GM19463 (cell line): Measurements from ENCODE around the gene SART3.
"Not testable (repeated sequence)": the region's sequence is repeated elsewhere in the genome, so short reads cannot be mapped to it uniquely, and the experiment has no call there.

Experiments used
- ATAC-seq: cut with Tn5 transposase; IDR thresholded peaks from one replicate; pipeline ENCODE4 v1.9.1; 2021; ENCODE audit warnings: mild to moderate bottlenecking, moderate library complexity; ENCODE audit not compliant: unreplicated experiment

The SART3 gene

DNA sequence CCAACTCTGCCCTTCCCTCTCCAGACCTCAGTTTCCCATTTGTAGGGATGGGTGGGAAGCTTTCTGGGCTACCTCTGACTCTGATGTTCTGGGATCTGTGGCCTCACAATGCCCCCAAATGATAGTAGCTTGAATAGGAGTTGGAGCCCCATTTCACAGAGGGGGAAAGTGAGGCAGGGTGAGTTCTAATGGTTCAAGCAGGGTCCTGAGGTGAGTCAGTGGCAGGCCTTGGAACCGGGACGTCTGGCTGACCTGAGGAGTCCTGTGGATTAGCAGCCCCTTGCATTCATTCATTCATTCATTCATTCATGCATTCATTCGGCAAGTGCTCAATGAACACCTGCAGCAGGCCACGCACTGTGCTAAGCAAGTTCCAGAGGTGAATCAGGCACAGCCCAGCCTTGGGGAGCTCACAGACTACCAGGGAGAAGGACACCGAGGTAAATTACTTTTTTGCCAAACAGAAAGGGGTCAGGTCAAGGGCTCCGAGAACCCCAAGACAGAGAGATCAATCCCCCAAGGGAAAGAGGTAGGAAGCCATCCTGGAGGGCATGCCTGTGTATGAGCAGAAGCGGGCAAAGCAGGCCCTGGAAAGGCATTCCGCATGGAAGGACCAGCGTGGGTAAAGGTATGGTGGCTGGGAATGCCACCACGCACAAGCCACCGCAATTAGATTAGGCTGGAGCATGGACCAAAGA is 37.7 kb upstream of the SART3 start:
- no peak for ATAC-seq

DNA sequence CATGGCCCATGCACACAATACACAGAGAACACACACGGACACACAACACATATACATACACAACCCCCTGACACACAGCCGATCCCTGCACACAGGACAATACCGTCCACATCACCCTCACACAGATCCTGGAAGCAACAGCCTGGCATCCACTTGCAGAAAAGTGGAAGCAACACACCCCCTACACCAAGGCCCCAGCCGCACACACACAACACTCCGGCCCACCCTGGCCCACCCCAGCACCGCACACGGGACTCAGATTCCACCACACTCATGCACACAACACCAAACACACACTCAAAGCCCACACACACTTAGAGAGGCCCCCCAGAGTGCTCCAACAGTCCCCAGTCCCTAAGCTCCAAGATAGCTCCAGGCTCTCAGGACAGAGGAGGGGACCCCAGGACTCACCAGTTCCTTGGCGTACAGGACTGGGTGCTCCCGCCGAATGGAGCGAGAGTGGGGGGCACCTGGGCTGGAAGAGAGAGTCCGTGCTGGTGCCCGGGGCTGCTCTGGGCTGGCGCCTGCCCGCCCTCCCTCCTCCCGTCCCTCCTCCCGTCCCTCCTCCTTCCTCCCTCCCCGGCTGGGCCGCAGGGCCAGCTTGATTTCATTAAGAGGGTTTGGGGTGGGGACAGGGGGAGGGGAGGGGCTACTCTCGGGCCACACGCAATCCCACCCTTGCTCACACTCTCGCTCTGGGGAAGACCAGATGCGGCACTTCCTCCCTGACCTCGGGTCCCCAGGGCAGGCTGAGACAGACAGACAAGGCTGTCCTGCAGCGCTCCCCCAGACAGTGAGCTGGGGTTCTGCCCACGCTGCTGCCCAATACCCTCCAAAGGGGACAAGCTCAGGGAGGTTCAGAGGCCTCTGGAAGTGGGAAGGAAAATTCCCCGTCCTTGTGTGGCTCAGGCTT is 36.8 kb upstream of the SART3 start, which contains the start of gene TMEM119:
TMEM119 (minus strand) TSS at position 526 of the 913 bp plus-strand sequence. CDS start 5,701 bp downstream, outside the sequence.
- no peak for ATAC-seq

DNA sequence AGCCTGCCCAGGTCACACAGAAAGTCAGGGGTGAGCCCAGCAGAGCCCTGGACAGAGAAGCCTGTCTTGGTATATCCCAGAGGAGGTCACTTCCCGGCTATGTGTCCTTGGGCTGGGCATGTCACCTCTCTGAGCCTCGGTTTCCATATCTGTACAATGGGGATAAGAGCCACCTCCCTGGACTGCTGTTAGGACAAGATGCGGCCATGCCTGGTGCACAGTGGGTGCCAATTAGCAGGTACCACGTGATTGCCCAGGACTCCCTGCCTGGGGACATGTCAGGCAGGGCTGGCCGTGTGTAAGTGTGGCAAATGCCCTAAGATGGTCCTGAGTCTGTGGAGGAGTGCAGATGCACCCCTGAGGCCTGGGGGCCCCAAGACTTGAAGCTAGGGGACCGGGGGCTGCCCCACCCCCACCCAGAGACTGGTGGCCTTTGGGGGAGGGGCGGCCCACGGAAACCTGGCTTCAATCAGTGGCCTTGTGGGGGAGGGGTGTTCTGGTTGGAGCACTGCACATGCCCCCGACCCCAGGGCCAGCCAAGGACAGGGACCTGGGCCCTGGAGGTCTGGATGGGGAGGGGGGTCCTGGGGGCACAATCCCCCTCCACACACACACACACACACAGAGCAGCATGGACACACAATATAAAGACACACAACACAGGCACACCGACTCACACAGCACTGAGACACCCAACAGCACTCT is 36.0 kb upstream of the SART3 start:
- ATAC-seq, result no peak

DNA sequence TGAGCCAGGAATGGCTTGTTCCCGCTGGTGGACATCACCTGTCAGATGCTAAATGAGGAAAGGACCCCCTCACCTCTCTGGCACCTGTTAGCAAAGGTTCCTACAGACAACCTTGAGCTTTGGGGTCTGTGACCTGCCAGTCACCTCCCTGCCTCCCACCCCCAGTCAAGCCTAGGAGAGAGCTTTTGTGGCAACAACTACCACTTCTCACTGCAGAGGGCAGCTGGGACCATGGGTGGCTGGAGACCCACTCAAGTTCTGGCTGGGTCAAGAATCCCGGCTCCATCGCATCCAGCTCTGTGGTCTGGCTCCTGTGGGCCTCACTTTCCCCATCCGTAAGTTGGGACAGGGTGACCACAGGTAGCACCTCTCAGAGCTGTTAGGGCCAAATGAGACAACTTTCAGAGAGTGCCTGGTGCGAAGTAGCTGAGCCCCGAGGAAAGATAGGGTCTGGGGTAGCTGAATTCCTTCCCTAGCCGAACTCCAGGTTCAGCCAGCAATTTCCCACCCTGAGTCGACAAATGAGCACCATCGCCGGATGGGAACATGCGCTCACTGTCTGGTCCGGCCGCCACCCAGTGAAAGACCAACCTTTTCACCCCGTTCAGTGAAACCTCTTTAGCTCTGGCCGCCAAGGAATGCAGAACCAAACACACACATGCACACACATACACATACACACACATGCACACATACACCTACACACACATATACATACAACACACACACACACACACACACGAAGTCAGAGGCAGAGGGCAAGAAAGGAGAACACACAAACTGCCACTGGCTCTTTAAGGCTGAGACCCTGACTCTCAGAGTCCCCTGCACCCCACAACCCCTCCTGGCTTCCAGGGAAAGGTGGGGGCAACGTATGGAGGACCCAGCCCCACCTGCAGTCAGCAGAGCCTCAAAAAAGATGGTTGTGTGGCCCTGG is 35.0 kb upstream of the SART3 start:
- ATAC-seq, result no peak

DNA sequence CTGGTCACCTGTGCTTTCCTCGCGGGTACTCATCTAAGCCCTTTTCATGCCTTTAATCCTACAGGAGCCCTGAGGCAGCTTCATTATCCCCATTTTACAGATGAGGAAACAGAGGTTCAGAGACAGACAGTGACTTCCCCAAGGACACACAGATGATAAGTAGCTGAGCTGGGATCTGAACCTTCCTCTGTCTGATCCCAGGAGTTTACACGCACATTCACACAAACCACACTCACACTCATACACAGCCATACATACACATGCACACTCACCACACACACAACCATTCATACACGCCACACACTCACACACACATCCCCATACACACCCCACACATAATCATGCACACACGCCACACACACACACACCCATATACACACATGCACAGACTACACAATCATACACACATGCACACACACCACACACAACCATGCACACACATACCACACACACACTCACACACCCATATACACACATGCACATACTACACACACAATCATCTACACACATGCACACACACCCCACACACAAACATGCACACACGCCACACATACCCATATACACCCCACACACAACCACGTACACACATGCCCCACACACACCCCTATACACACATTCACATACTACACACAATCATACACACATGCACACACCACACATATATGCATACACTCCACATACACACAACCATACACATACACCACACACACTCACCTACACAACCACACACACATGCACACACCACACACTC is 34.2 kb upstream of the SART3 start:
- no peak for ATAC-seq

DNA sequence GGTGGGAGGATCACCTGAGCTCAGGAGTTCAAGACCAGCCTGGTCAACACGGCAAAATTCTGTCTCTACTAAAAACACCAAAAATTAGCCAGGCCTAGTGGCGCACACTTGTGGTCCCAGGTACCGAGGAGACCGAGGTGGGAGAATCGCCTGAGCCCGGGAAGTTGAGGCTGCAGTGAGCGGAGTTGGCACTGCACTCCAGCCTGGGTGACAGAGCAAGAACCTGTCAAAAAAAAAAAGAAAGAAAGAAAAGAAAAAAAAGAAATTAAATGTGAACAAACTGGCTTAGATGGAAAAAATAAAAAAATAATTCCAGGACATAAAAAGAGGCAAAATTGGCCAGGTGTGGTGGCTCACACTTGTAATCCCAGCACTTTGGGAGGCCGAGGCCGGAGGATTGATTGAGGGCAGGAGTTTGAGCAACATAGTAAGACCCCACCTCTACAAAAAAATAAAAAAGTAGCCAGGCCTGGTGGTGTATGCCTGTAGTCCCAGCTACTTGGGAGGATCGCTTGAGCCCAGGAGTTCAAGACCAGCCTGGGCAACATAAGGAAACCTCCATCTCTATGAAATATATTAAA is 33.4 kb upstream of the SART3 start:
- no peak for ATAC-seq

DNA sequence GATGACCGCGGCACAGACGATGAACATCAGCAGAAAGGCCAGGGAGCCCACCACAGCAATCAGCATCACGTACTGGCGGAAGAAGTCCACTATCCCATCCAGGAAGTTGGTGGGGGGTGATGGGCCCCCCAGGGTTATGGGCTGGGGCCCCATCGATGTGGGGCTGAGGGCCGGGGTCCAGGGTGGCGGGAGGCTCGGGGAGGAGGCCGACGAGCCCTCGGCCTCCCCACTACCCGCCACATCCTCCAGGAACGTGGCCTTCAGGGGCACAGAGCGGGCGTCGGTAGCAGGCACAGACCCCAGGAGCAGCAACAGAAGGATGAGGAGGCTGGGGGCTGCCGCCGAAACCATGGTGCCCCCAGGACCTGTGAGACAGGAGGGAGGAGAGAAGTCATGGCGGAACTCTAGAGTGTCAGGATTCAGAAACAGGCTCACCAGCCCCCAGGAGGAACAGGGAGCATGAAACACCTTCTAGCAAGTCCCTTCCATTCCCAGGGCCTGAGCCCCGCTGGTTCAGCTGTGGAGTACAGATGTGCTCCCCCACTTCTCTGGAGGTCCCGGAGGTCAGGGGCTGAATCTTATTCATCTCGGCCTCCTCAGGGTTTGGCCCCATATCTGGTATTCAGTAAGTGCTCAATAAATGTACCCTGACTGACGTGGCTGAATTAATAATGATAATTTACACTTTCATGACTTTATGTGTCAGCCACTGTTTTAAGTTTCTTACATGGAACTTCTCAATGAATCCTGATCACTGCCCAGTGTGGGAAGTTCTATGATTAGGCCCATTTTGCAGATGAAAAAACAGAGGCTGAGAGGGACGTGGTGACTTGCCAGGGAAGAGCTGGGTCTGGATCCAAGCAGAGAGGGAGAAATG is 31.3 kb upstream of the SART3 start:
- no peak for ATAC-seq

DNA sequence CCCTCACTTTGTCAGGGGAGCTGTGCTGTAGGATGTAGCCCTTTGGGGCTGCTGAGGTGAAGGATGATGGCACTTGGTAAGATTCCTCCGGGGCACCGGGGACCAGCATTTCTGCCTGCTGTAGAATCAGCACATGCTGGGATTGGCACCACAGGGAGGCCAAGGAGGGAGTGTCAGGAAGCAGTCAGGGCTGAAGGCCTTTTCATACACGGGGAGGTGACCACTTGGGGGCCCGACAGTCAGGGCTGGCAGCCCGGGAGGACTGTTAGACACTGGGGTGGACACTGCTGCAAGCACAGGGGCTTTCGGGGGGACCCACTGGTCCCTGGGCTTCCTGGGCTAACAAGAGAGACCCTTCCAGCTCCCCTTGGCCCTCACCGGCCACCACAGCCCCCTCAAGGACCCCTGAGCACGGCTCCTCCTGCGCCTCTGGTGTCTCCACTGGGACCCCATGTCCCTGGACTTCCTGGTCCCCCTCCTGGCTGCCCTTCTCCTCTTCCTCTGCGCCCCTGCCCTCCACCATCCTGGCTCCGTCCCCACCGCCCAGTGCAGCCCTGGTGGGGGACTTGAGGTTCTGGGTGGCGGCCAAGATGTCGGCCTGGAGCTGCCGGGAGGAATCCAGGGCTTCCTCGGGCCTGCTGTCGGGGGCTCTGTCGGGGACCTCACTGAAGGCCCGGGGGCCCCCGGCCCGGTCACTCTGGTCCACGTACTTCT is 30.5 kb upstream of the SART3 start:
- no peak for ATAC-seq

DNA sequence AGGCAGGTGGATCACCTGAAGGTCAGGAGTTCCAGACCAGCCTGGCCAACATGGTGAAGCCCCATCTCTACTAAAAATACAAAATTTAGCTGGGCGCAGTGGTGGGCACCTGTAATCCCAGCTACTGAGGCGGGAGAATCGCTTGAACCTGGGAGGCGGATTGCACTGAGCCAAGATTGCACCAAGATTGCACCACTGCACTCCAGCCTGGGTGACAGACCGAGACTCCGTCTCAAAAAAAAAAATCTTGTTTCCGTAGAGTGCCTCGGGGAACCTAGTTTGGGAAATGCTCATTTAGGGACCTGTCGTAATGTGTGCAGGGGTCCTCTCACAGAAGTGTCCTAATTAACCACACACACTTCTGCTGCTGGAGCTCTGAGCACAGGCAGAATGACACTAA is 29.5 kb upstream of the SART3 start:
- not testable (repeated sequence) for ATAC-seq

DNA sequence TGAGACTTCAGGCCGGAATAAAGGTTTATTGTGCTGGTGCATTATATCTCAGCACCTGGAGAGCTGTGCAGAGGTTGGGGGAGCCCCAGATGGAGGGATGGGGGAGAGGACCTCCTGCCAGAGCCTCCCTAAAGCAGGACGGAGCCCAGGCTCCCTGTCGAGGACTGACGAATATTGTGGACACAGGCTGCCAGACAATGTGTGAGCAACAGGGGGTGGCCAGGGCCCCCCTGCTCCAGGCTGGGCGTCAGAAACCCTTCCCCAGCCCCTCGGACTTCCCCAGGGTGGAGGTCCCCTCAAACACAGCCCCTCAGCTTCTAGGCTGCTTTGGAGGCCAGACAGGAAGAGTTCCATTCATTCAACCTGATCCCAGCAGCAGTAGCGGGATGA is 28.9 kb upstream of the SART3 start:
- no peak for ATAC-seq

DNA sequence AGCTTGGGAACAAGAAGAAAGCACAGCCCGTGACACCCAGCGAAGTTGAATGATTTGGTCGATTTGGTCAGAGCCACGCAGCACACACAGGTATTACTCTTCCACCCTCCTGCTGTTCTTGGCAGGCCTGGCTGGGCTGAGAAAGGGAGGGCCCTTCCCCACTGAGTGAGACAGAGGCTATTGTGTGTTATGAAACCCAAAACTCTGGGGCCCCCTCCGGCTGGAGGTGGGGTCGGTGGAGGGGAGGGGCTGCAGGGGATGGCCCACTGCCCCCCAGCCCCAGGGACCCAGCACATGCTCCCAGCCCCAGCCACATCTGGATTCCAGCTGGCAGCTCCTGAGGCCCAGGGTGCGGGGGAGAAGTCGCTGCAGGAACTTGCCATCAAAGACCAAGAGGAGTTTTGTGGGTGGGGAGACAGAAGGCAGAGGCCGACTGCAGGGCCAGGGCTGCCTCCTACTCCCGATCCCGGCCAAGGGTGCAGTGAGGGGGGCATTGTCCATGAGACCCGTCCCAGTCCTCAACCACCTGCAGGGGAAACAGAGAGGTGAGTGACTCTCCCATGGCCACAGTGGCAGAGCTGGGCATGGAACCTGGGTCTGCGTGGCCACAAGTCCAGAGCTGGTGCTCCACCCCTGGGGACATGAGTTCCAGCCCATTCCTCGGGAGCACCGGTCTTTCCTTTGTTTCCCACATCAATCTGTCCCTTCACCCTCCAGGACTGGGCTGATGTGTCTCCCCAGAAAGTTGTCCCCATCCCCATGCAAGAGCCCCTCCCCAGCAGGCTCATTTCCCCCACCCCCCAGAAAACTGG is 28.3 kb upstream of the SART3 start:
- ATAC-seq, result no peak

DNA sequence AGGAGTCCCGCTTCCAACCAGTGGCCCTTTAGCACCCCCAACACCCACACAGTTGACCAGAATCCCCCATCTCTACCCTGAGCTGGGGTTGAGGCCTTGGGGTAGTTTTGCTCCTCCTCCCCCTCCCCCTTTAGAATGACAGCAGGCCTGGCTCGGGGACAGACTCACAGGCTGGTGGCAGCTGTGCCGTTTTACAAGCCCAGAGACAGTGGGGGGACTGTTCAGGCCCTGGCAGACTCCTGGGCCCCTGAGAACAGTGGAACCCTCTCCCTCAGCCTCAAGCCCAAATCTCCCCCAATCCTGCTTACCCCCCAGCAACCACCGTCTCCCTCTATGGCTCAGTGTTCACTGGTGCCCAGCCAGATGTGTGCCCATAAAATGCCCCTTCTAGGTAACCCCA is 26.9 kb upstream of the SART3 start:
- no peak for ATAC-seq

DNA sequence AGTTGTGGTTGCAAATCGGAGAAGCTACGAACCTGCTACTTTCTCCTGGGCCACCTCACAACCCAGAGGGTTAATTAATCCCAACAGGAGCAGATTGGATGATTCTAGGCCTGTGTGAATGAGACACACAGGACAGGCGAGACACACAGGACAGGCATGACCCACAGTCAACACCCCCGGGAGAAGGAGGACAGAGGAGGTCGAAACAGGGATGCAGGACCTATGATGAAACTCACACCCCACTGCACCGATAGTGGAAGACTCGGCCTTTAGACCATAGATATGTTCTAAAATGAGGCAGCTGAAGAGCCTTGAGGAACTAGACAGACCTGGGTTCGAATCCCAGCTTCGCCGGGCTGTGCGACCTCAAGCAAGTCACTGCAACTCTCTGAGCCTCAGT is 25.3 kb upstream of the SART3 start:
- no peak for ATAC-seq

DNA sequence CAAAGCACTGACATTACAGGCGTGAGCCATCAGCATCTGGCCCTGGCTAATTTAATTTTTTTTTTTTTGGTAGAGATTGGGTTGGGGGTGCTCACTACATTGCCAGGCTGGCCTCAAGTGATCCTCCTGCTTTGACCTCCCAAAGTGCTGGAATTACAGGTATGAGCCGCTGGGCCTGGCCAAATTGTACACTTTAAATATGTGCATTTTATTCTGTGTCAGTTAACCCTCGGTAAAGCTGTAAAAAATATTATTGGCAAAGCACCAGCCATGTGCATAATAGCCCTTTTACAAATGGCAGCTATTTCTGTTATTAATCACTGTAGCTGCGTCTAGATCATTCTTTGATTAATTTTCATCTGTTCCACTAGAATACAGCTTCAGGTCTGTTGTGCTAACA is 24.9 kb upstream of the SART3 start:
- no peak for ATAC-seq

DNA sequence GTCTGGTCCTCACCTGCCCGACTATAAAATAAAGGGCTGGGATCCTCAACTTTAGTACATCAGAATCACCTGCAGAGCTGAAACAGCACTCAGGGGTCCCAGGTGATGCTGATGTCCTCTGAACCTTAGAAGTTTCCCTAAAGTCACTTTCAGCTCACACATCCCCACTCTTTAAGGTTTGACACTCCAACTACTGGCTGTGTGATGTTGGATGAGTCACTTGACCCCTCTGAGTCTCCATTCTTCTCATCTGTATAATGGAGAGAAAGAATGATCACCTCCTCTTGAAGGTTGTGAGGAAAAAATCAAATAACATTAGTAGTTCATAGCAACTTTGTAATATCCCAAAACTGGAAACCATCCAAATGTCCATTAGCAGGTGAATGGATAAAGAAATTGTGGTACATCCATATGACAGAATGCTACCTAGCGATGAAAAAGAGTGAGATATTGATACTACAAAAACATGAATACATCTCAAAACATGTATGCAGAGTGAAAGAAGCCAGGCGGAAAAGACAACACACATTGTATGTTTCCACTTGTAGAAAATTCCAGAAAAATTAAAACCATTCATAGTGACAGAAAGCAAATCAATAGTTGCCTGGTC is 23.6 kb upstream of the SART3 start:
- ATAC-seq, result no peak

DNA sequence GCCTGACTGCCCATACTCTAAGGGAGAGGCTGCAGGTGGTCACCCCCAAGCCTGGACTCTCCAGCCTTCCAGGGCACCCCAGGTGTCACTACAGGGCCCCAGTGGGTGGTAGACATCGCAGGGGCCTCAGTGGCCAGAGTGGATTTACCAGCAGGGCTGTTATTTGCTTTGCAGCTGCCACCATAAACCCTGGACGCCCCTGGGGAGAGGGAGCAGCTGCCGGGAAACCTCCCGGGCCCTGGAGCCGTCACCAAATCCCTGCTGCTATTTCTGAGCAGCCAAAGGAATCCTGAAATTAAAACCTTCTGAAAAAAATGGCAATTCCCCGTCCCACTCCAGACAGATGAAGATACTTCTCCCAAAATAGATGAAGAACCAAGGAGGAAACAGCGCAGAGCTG is 23.0 kb upstream of the SART3 start:
- no peak for ATAC-seq
